BJ (cell line): Measurements from ENCODE around the gene SHISAL1. TPM values are rescaled to one million over a fixed set of nuclear protein-coding genes. Genes with fewer than 3 reads are reported as not detected.

Source experiments
- CTCF ChIA-PET: fragments of 350-600 bp; formaldehyde crosslinking; extraction: SDS; loops from one replicate; lab custom pipeline; 2021; ENCODE audit warnings: antibody characterized with exemption, inconsistent platforms; lab: Yijun Ruan, JAX
- POLR2A ChIA-PET: fragments of 300-600 bp; sonication (Branson Sonifier 250); formaldehyde crosslinking; extraction: SDS; loops from one replicate; lab custom pipeline; 2021; ENCODE audit warnings: antibody characterized with exemption; lab: Charles Lee
- DNase-seq: peaks from one replicate; pipeline ENCODE4 v3.0.0-alpha.2; 2011; ENCODE audit warnings: low read depth
- H3K27me3 ChIP-seq: 2 replicates; pipeline ENCODE4 v1.6.0; 2011; ENCODE audit warnings: low read length; ENCODE audit not compliant: control insufficient read depth, insufficient read depth
- H3K36me3 ChIP-seq: 2 replicates; pipeline ENCODE4 v1.5.1; 2011; ENCODE audit warnings: low read length; ENCODE audit not compliant: control insufficient read depth, insufficient read depth
- H3K4me3 ChIP-seq: 2 replicates; pipeline ENCODE4 v1.5.1; 2011; ENCODE audit warnings: low read depth, mild to moderate bottlenecking, control low read depth, low read length
- CTCF ChIP-seq: IDR thresholded peaks from 2 replicates; pipeline ENCODE4 v1.5.1; 2011; ENCODE audit warnings: low read depth, mild to moderate bottlenecking, control low read depth, inconsistent platforms, low read length, moderate library complexity; ENCODE audit not compliant: insufficient read depth
- polyA plus RNA-seq: library from polyadenylated mRNA; depleted of rRNA; stranded (reverse); fragments of >200 nt; gene quantifications from 2 replicates; pipeline ENCODE4 v1.2.3, GENCODE V29; 2011

SHISAL1 gene
- polyA plus RNA-seq, 1 experiment, result 0.34 TPM

GRCh38 chr22:44267856-44268255 is 44.9 kb downstream of the SHISAL1 start:
- Histone ChIP-seq H3K4me3 (no peak overlapping the region), H3K27me3 (no peaks in the 10 kb centered on the region), H3K36me3 (no peaks in the 10 kb centered on the region)
- TF ChIP-seq CTCF, result no peak
- DNase-seq, result no peak
- POLR2A ChIA-PET, result no interaction called here
- CTCF ChIA-PET, result no interaction called here

GRCh38 chr22:44266796-44267760 is 45.7 kb downstream of the SHISAL1 start:
- Histone ChIP-seq H3K4me3 (no peak overlapping the region), H3K36me3 (no peaks in the 10 kb centered on the region), H3K27me3 (no peaks in the 10 kb centered on the region)
- POLR2A ChIA-PET, result no interaction called here
- no peak for TF ChIP-seq CTCF
- CTCF ChIA-PET, result no interaction called here
- no peak for DNase-seq

- TF ChIP-seq CTCF, result no peak
- H3K4me3 ChIP-seq, result no peak overlapping the region
- H3K27me3 ChIP-seq, result no peaks in the 10 kb centered on the region
- H3K36me3 ChIP-seq, result no peaks in the 10 kb centered on the region
- CTCF ChIA-PET, result no interaction called here
- DNase-seq, result no peak
- POLR2A ChIA-PET, result no interaction called here
Observed at GRCh38 chr22:44263547-44263946, 49.2 kb downstream of the SHISAL1 start.

GRCh38 chr22:44261861-44262595 is 50.7 kb downstream of the SHISAL1 start:
- no peak for TF ChIP-seq CTCF
- ChIA-PET POLR2A (no interaction called here), CTCF (no interaction called here)
- no peak overlapping the region for H3K4me3 ChIP-seq
- H3K27me3 ChIP-seq, result no peaks in the 10 kb centered on the region
- no peaks in the 10 kb centered on the region for H3K36me3 ChIP-seq
- DNase-seq, result no peak
